ENCODE results near the gene DRD1. TPM values are rescaled to one million over a fixed set of nuclear protein-coding genes. Genes with fewer than 3 reads are reported as not detected.
"Not testable (repeated sequence)": the region's sequence is repeated elsewhere in the genome, so short reads cannot be mapped to it uniquely, and the experiment has no call there.

DRD1 gene
- total RNA-seq, 1 donor from 2014 or later: not detected

DNA sequence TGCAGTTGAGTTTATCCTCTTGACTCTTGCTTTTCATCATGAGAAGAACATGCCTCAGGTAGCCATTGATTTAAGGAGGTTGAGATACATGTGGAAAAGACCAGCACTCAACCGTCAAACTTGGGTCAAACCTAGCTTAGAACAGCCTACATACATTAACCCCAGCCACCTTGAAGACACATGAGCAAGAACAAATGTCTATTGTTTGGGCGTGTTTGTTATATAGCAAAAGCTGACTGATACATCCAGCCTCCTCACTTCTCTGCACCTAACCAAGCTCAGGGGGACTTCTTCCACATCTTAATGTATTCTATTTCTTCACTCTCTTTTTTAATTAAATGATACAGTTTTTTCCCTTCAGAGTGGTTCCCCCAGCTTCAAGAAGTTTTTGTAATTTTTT, 28.7 kb downstream of the DRD1 start:
- H3K36me3 Mint-ChIP-seq (ENCODE audit: low read depth): peaks cover 8% of the 10 kb centered on the region
- peaks cover 3% of the 10 kb centered on the region for H3K27me3 Mint-ChIP-seq (ENCODE audit: low read depth)

DNA sequence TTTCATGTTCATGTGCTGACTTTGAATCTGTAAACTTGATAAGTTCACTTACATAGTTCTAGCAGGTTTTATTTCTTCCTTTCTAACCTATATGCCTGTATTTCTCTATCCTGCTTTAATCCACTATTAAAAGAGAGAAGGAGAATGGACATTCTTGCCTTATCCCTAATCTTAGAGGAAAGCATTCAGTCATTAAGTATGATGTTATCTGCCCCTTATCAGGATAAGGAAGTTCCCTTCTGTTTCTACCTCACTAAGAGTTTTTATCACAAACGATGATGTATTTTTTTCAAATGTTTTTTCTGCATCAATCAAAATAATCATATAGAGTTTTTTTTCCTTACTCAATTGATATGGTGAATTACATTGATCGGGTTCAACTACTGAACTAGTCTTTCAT, 33.1 kb downstream of the DRD1 start:
- H3K27ac Mint-ChIP-seq (ENCODE audit: unreplicated experiment): no peak overlapping the region
- H3K36me3 Mint-ChIP-seq (ENCODE audit: low read depth): peaks cover 3% of the 10 kb centered on the region
- no peak for DNase-seq (ENCODE audit: low read depth, low spot score)
- no peak for TF ChIP-seq CTCF (conservative IDR thresholded peaks at IDR 0.05)
- H3K9me3 Mint-ChIP-seq: peaks cover 7% of the 10 kb centered on the region
- H3K4me3 Mint-ChIP-seq: no peak overlapping the region
- peaks cover 2% of the 10 kb centered on the region for H3K27me3 Mint-ChIP-seq (ENCODE audit: low read depth)
- H3K4me1 Mint-ChIP-seq: no peaks in the 10 kb centered on the region

More for the DNA sequence above, 28.7 kb downstream of the DRD1 start:
- H3K4me3 Mint-ChIP-seq: no peak overlapping the region
- no peak overlapping the region for H3K27ac Mint-ChIP-seq (ENCODE audit: unreplicated experiment)
- H3K9me3 Mint-ChIP-seq: peaks cover 10% of the 10 kb centered on the region
- DNase-seq (ENCODE audit: low read depth, low spot score): no peak
- no peak for TF ChIP-seq CTCF (conservative IDR thresholded peaks at IDR 0.05)
- no peaks in the 10 kb centered on the region for H3K4me1 Mint-ChIP-seq

- DNase-seq (ENCODE audit: low read depth, low spot score): no peak
- H3K27ac Mint-ChIP-seq (ENCODE audit: unreplicated experiment): no peak overlapping the region
- H3K4me3 Mint-ChIP-seq: no peak overlapping the region
- no peaks in the 10 kb centered on the region for H3K4me1 Mint-ChIP-seq
- H3K9me3 Mint-ChIP-seq: peaks cover 13% of the 10 kb centered on the region
- peaks cover 6% of the 10 kb centered on the region for H3K36me3 Mint-ChIP-seq (ENCODE audit: low read depth)
- TF ChIP-seq CTCF (conservative IDR thresholded peaks at IDR 0.05): no peak
- H3K27me3 Mint-ChIP-seq (ENCODE audit: low read depth): peaks cover 2% of the 10 kb centered on the region
These were observed 37.7 kb downstream of the DRD1 start for GRCh38 chr5:175406300-175406699.

DNA sequence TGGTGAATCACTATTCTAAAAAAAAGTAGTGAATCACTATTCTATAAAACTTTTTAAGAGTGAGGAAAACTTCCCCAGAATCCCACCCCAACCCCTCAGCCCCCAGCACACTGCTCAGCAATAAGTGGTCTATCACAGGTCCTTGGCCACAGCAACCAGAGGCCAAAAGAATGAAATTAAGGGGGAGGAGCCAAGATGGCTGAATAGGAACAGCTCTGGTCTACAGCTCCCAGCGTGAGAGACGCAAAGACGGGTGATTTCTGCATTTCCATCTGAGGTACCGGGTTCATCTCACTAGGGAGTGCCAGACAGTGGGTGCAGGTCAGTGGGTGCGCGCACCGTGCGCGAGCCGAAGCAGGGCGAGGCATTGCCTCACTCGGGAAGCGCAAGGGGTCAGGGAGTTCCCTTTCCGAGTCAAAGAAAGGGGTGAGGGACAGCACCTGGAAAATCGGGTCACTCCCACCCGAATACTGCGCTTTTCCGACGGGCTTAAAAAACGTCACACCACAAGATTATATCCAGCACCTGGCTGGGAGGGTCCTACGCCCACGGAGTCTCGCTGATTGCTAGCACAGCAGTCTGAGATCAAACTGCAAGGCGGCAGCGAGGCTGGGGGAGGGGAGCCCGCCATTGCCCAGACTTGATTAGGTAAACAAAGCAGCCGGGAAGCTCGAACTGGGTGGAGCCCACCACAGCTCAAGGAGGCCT, 46.2 kb downstream of the DRD1 start:
- Mint-ChIP-seq H3K27me3 (ENCODE audit: low read depth) (peaks cover 31% of the 10 kb centered on the region), H3K4me3 (peak overlapping the region; percentile 89), H3K27ac (ENCODE audit: unreplicated experiment) (peak overlapping the region; percentile 97)
- H3K36me3 Mint-ChIP-seq (ENCODE audit: low read depth); H3K9me3 Mint-ChIP-seq; DNase-seq (ENCODE audit: low read depth, low spot score); H3K4me1 Mint-ChIP-seq: not testable (repeated sequence)

- DNase-seq (ENCODE audit: low read depth, low spot score); H3K4me1 Mint-ChIP-seq; H3K27ac Mint-ChIP-seq (ENCODE audit: unreplicated experiment); H3K9me3 Mint-ChIP-seq; H3K4me3 Mint-ChIP-seq; H3K36me3 Mint-ChIP-seq (ENCODE audit: low read depth): not testable (repeated sequence)
- H3K27me3 Mint-ChIP-seq (ENCODE audit: low read depth): peaks cover 31% of the 10 kb centered on the region
These were observed 48.6 kb downstream of the DRD1 start for GRCh38 chr5:175395430-175395829.

GRCh38 chr5:175394601-175395000, 49.4 kb downstream of the DRD1 start:
- peaks cover 27% of the 10 kb centered on the region for H3K27me3 Mint-ChIP-seq (ENCODE audit: low read depth)
- H3K27ac Mint-ChIP-seq (ENCODE audit: unreplicated experiment): no peak overlapping the region
- DNase-seq (ENCODE audit: low read depth, low spot score): no peak
- no peak for TF ChIP-seq CTCF (conservative IDR thresholded peaks at IDR 0.05)
- peaks cover 6% of the 10 kb centered on the region for H3K4me1 Mint-ChIP-seq
- H3K4me3 Mint-ChIP-seq: no peak overlapping the region
- H3K36me3 Mint-ChIP-seq (ENCODE audit: low read depth): no peaks in the 10 kb centered on the region
- no peaks in the 10 kb centered on the region for H3K9me3 Mint-ChIP-seq
